Measurements from ENCODE around the gene PPARD. TPM values are rescaled to one million over a fixed set of nuclear protein-coding genes. Genes with fewer than 3 reads are reported as not detected.

PPARD gene
- total RNA-seq, 1 donor from 2014 or later, result 4.9 TPM

DNA sequence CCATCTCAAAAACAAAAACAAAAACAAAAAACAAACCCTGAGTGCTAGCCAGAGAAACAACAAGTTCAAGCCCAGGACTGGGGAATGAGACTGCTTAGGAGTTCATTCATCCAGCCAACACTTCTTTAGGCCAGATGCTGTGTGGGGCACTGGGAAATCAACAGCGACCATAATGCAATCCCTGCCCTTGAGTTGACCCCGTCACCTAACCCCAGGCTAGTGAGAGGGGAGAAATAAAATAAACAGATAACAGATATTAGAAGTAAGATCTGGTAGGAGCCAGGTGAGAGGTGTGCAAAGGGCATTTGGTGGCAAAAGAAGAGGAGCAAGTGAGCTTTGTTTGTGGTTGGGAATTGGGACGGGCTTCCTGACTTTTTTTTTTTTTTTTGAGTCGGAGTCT lies 120.9 kb downstream of the PPARD start:
- H3K27ac Mint-ChIP-seq, result no peak overlapping the region
- no peaks in the 10 kb centered on the region for H3K36me3 ChIP-seq
- no peaks in the 10 kb centered on the region for H3K9me3 ChIP-seq (ENCODE audit: low read depth)
- H4K20me1 ChIP-seq (ENCODE audit: low read depth), result no peaks in the 10 kb centered on the region
- H3F3A ChIP-seq (ENCODE audit: low read depth), result peaks cover 13% of the 10 kb centered on the region
- H3K27ac ChIP-seq, result no peak overlapping the region
- H3K79me2 ChIP-seq (ENCODE audit: low read depth), result peaks cover 2% of the 10 kb centered on the region
- no peak for TF ChIP-seq EZH2 (IDR thresholded peaks at IDR 0.05)
- TF ChIP-seq EZH2phosphoT487 (IDR thresholded peaks at IDR 0.05), result no peak
- TF ChIP-seq, protein P1, sequence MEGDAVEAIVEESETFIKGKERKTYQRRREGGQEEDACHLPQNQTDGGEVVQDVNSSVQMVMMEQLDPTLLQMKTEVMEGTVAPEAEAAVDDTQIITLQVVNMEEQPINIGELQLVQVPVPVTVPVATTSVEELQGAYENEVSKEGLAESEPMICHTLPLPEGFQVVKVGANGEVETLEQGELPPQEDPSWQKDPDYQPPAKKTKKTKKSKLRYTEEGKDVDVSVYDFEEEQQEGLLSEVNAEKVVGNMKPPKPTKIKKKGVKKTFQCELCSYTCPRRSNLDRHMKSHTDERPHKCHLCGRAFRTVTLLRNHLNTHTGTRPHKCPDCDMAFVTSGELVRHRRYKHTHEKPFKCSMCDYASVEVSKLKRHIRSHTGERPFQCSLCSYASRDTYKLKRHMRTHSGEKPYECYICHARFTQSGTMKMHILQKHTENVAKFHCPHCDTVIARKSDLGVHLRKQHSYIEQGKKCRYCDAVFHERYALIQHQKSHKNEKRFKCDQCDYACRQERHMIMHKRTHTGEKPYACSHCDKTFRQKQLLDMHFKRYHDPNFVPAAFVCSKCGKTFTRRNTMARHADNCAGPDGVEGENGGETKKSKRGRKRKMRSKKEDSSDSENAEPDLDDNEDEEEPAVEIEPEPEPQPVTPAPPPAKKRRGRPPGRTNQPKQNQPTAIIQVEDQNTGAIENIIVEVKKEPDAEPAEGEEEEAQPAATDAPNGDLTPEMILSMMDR (IDR thresholded peaks at IDR 0.05), result no peak
- peaks cover 6% of the 10 kb centered on the region for H3K27me3 ChIP-seq
- H3K4me1 ChIP-seq, result no peaks in the 10 kb centered on the region
- no peak overlapping the region for H3K4me2 ChIP-seq
- DNase-seq (ENCODE audit: low spot score), result no peak
- peaks cover 22% of the 10 kb centered on the region for H3K36me3 Mint-ChIP-seq
- H3K4me3 Mint-ChIP-seq, result no peak overlapping the region
- H3K9me3 Mint-ChIP-seq, result no peaks in the 10 kb centered on the region
- H3K4me3 ChIP-seq, result no peak overlapping the region
- no peak overlapping the region for H2AFZ ChIP-seq (replicated peaks)
- peaks cover 6% of the 10 kb centered on the region for H3K4me1 Mint-ChIP-seq
- peaks cover 9% of the 10 kb centered on the region for H3K27me3 Mint-ChIP-seq (ENCODE audit: insufficient read depth, low read depth)
- H3K9ac ChIP-seq, result no peak overlapping the region

DNA sequence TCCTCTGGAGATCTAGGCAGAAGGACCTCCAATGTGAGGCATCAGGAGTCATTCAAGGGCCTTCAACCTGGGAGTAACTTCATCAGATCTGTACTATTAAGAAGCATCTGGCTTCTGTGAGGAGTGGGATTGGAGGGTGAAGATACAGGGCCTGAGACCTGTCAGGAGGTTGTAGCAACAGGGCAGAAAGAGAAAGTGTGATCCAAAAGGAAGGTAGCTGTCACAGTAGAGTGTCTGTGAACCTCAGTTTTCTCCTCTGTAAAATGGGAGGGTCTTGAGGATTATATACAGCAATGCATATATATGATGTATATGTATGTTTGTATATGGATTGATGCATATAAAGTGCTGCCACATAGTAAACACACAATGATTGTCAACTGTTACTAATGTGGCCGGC lies 123.3 kb downstream of the PPARD start:
- TF ChIP-seq EZH2phosphoT487 (IDR thresholded peaks at IDR 0.05) (no peak), EZH2 (IDR thresholded peaks at IDR 0.05) (no peak)
- TF ChIP-seq, protein P1 (IDR thresholded peaks at IDR 0.05), result no peak
- Mint-ChIP-seq H3K27ac (no peak overlapping the region), H3K4me1 (peaks cover 21% of the 10 kb centered on the region), H3K36me3 (peaks cover 29% of the 10 kb centered on the region), H3K9me3 (no peaks in the 10 kb centered on the region), H3K4me3 (no peak overlapping the region), H3K27me3 (ENCODE audit: insufficient read depth, low read depth) (peaks cover 13% of the 10 kb centered on the region)
- Histone ChIP-seq H3K36me3 (no peaks in the 10 kb centered on the region), H3K27ac (no peak overlapping the region), H4K20me1 (ENCODE audit: low read depth) (peaks cover 23% of the 10 kb centered on the region), H3K4me1 (peaks cover 13% of the 10 kb centered on the region), H2AFZ (replicated peaks) (no peak overlapping the region), H3K4me2 (no peak overlapping the region), H3K79me2 (ENCODE audit: low read depth) (peaks cover 25% of the 10 kb centered on the region), H3K27me3 (peaks cover 6% of the 10 kb centered on the region), H3K9ac (no peak overlapping the region), H3F3A (ENCODE audit: low read depth) (peaks cover 37% of the 10 kb centered on the region), H3K4me3 (no peak overlapping the region), H3K9me3 (ENCODE audit: low read depth) (no peaks in the 10 kb centered on the region)
- no peak for DNase-seq (ENCODE audit: low spot score)

DNA sequence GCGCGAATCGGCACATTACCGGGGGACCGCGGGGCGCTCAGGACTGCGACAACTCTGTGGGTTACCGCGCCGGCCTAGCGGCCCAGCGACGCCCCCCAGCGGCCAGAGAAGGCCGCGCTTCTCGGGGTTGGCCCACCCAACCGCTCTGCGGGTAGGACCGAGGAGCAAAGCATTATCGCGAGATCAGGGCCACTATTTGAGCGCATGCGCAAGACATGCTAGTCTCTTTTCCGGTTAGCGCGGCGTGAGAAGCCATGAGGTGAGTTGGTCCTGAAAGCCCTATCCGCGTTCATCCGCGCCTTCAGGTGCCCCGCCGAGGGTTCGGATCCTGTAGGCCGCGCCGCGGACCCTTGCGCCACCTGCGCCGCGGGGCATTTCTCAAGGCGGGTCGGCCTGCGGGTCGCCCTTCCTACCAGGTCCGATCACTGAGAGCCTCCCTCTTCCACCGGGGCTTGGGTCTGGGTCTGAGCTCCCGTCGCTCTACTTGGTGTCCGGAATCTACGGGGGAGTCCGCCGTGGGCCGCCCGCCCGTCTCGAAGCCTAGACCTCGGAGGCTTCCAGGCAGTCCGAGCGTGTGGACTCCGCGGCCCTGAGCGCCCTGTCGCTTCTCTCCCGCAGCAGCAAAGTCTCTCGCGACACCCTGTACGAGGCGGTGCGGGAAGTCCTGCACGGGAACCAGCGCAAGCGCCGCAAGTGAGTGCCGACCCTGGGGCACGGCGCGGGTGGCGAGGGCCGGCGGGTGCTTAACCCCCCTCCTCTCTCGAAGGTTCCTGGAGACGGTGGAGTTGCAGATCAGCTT lies 126.0 kb downstream of the PPARD start, which contains the start of gene RPL10A:
RPL10A (plus strand) TSS at position 221 of the 799 bp plus-strand sequence; CDS start at position 255, 34 bp downstream.
- H3K36me3 Mint-ChIP-seq, result peaks cover 32% of the 10 kb centered on the region
- TF ChIP-seq, protein P1 (IDR thresholded peaks at IDR 0.05), result peak; percentile 95
- no peak for TF ChIP-seq EZH2phosphoT487 (IDR thresholded peaks at IDR 0.05)
- peak; percentile 57 for TF ChIP-seq EZH2 (IDR thresholded peaks at IDR 0.05)
- H3K27ac Mint-ChIP-seq, result peak within 1 kb of the TSS; percentile 96

More for the DNA sequence above, 126.0 kb downstream of the PPARD start, which contains the start of gene RPL10A:
- Histone ChIP-seq H2AFZ (replicated peaks) (peak within 1 kb of the TSS; percentile 86), H4K20me1 (ENCODE audit: low read depth) (peaks cover 50% of the 10 kb centered on the region), H3K4me1 (peaks cover 19% of the 10 kb centered on the region), H3K9me3 (ENCODE audit: low read depth) (no peaks in the 10 kb centered on the region), H3K27me3 (peaks cover 6% of the 10 kb centered on the region), H3F3A (ENCODE audit: low read depth) (peaks cover 64% of the 10 kb centered on the region), H3K27ac (peak within 1 kb of the TSS; percentile 84), H3K36me3 (no peaks in the 10 kb centered on the region), H3K79me2 (ENCODE audit: low read depth) (peaks cover 45% of the 10 kb centered on the region), H3K9ac (peak within 1 kb of the TSS; percentile 94), H3K4me2 (peak within 1 kb of the TSS; percentile 99), H3K4me3 (peak within 1 kb of the TSS; percentile 81)
- peaks cover 32% of the 10 kb centered on the region for H3K4me1 Mint-ChIP-seq
- H3K4me3 Mint-ChIP-seq, result peak within 1 kb of the TSS; percentile 93
- no peaks in the 10 kb centered on the region for H3K9me3 Mint-ChIP-seq
- DNase-seq (ENCODE audit: low spot score), result peak; percentile 98
- peaks cover 13% of the 10 kb centered on the region for H3K27me3 Mint-ChIP-seq (ENCODE audit: insufficient read depth, low read depth)
